LNCAP (cell line): Measurements from ENCODE around the gene LMBR1L.

Experiments
- TF ChIP-seq, protein P1 (sequence below): fragments of 450-650 bp; IDR thresholded peaks from 2 replicates; pipeline ENCODE4 v1.5.1; 2017; ENCODE audit warnings: mild to moderate bottlenecking

LMBR1L gene

DNA sequence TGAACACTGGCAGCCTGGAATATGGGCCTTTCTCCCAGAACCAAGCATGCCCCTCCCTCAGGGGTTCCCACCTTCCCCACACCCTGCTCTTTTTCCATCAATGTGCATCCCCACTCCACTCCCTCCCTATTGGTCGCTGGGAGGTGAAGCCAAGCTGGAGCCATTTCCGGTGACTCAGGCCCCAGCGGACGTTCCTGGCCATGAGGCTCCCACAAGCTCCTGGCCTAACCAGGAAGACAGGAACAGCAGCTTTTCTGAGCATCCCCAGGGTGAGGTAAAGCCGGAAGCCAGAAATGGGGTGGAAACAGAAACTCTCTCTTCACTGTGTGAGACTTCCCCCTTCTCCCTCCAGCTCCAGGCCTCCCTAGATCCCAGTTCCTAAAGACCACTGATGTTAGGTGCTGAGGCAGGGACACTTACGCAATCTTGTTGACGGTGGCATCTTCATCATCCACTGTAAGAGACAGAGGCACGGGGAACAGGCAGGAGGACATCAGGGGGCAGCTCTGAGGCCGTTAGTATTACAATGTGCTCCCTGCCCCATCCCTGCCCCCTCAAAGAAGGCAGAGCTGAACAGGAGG is 5.1 kb downstream of the LMBR1L start:
- TF ChIP-seq, protein P1, sequence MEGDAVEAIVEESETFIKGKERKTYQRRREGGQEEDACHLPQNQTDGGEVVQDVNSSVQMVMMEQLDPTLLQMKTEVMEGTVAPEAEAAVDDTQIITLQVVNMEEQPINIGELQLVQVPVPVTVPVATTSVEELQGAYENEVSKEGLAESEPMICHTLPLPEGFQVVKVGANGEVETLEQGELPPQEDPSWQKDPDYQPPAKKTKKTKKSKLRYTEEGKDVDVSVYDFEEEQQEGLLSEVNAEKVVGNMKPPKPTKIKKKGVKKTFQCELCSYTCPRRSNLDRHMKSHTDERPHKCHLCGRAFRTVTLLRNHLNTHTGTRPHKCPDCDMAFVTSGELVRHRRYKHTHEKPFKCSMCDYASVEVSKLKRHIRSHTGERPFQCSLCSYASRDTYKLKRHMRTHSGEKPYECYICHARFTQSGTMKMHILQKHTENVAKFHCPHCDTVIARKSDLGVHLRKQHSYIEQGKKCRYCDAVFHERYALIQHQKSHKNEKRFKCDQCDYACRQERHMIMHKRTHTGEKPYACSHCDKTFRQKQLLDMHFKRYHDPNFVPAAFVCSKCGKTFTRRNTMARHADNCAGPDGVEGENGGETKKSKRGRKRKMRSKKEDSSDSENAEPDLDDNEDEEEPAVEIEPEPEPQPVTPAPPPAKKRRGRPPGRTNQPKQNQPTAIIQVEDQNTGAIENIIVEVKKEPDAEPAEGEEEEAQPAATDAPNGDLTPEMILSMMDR: no peak

DNA sequence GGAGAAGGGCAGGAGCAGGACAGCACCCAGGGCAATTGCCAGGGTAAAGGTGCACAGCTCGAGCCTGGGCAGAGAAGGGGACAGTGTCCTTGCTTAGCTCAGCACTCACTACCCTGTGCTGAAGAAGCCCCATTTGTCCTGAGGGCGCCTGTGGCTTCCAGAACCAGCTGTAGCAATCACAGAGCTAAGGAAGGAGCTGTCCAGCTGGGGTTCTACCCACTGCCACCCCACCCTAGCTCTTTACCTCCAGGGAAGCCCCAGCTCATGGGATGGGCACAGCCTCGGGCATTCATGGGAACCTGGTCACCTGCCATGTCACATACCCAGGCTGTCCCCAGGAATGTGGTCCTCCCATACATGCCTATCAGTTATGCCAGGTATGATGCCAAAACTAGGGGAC is 5.8 kb downstream of the LMBR1L start:
- TF ChIP-seq, protein P1: no peak

DNA sequence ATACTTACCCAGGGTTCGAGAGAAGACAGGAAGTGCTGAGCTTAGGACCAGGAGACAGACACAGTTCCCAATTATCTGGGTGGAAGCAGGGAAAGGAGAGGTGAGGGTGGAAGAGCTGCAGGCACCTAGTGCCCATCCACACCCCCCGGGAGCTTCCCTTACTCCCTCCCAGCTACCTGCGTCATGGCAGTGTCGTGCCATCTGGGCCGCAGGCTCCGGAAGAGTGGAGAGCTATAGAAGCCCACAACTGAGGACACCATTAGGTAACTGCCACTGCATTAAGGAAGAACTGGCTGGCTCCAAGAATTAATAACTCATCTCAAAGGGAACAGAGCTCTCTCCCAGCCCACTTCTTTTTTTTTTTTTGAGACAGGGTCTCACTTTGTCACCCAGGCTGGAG is 10.3 kb downstream of the LMBR1L start:
- TF ChIP-seq, protein P1: no peak

DNA sequence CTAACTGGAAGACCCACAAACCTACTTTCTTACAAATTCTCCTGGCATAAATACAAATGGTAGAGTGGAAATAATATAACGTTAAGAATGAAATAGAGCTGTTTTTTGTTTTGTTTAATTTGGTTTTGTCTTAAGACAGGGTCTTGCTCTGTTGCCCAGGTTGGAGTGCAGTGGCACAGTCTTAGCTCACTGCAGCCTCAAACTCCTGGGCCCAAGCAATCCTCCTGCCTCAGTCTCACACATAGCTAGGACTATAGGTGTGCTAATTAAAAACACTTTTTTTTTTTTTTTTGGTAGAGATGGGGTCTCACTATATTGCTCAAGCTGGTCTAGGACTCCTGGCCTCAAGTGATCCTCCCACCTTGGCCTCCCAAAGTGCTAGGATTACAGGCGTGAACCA is 11.9 kb downstream of the LMBR1L start:
- TF ChIP-seq, protein P1: no peak

DNA sequence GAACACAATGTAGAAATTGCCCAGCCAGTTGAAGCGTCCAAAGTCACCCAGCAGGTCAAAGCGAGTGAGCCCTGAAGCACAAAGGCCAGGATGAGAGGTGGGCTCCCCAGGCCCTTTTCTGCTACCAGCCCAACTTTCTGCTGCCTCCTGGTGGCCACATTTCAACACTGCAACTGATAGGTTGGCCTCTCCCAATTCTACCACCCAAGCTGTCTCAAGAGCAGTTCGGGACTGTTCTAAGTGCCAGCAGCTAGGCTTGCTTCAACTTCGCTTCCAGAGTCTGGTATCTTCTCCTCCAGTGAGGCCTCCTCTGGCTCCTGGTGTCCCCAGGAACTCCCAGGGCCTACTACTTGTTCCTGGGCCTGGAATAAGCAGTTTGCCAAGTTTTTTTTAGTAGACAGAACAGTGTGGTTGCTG is 12.6 kb downstream of the LMBR1L start:
- TF ChIP-seq, protein P1: peak; percentile 83

DNA sequence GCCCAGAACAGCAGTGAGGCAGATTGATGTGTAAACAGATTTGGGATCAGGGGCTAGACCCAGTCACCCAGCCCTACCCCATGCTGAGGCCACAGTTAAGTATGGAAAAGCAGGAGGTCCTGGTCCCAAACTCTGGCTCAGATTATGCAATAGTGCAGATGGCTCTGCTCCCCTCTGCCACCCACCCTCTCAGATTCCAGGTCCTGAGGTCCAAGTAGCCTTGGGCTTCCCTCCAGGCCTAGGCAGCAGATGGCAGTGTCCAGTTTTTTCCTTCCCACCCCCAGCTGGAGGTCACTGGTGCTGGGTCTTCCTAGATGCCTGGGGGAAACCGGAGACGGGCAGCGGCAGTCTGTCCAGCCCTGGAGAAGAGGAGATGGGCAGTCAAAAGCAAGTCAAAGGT is 13.3 kb downstream of the LMBR1L start:
- TF ChIP-seq, protein P1: no peak

DNA sequence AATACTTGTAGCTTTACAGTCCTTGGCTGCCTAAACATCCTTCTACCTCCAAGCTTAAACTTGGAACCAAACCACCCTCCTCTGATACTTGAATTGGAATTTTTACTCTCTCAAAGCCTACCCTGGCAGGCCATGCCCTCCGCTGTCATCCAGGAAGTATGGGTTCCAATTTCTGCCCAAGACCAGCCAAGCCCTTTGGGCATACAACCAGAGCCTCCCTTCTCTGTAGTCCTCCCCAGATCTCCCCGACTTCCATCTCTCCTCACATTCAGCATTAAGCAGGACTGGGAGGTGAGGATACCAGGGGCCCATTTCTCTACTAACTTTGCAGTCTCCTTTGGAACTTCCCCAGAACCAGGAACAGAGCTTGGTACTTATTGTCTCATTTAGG is 15.7 kb downstream of the LMBR1L start:
- TF ChIP-seq, protein P1: no peak
